ENCODE measurements around the gene BMI1. TPM values are rescaled to one million over a fixed set of nuclear protein-coding genes. Genes with fewer than 3 reads are reported as not detected.
"Not testable (repeated sequence)": the region's sequence is repeated elsewhere in the genome, so short reads cannot be mapped to it uniquely, and the experiment has no call there.

The BMI1 gene
- total RNA-seq, 2 donors from 2014 or later: 24.7 to 38.7 TPM

- TF ChIP-seq POLR2A (IDR thresholded peaks at IDR 0.05) (no peak), CTCF (IDR thresholded peaks at IDR 0.05) (no peak)
- DNase-seq (no peak), ATAC-seq (no peak)
- Histone ChIP-seq H3K4me3 (no peak overlapping the region), H3K9me3 (no peaks in the 10 kb centered on the region), H3K27me3 (no peaks in the 10 kb centered on the region), H3K36me3 (replicated peaks in 1 of 2; ENCODE audit: insufficient read depth in 1 of 2, low read depth in 2 of 2) (no peaks in the 10 kb centered on the region), H3K4me1 (no peaks in the 10 kb centered on the region), H3K27ac (no peak overlapping the region)
- intact Hi-C loops (cut with DNase I): no loop called here
- WGBS, 2 donors: 75 to 76% methylated on average over 2 of the region's 2 CpGs
Observed at GRCh38 chr10:22305721-22306120, 15.2 kb upstream of the BMI1 start.

GRCh38 chr10:22308390-22308789, 12.5 kb upstream of the BMI1 start:
- 54 to 55% methylated on average over 2 of the region's 2 CpGs for WGBS, 2 donors
- intact Hi-C loops (cut with DNase I): no loop called here
- no peak overlapping the region for H3K4me3 ChIP-seq

GRCh38 chr10:22309180-22310000, 11.5 kb upstream of the BMI1 start:
- Histone ChIP-seq H3K36me3 (replicated peaks in 1 of 2; ENCODE audit: insufficient read depth in 1 of 2, low read depth in 2 of 2) (no peaks in the 10 kb centered on the region), H3K27me3 (no peaks in the 10 kb centered on the region), H3K4me3 (no peak overlapping the region), H3K4me1 (no peaks in the 10 kb centered on the region), H3K9me3 (no peaks in the 10 kb centered on the region), H3K27ac (no peak overlapping the region)
- DNase-seq: no peak
- no peak for ATAC-seq
- no peak for TF ChIP-seq CTCF (IDR thresholded peaks at IDR 0.05)
- WGBS, 2 donors: 94% methylated on average over 4 of the region's 4 CpGs
- intact Hi-C loops (cut with DNase I): no loop called here

More at GRCh38 chr10:22308390-22308789, 12.5 kb upstream of the BMI1 start:
- DNase-seq (no peak), ATAC-seq (no peak)
- TF ChIP-seq CTCF (IDR thresholded peaks at IDR 0.05) (no peak), POLR2A (IDR thresholded peaks at IDR 0.05) (no peak)
- H3K36me3 ChIP-seq (replicated peaks in 1 of 2; ENCODE audit: insufficient read depth in 1 of 2, low read depth in 2 of 2): no peaks in the 10 kb centered on the region
- H3K27me3 ChIP-seq: no peaks in the 10 kb centered on the region
- no peaks in the 10 kb centered on the region for H3K9me3 ChIP-seq
- no peaks in the 10 kb centered on the region for H3K4me1 ChIP-seq
- H3K27ac ChIP-seq: no peak overlapping the region

- DNase-seq; H3K27me3 ChIP-seq; intact Hi-C loops (cut with DNase I); H3K4me3 ChIP-seq; H3K4me1 ChIP-seq; H3K36me3 ChIP-seq (replicated peaks in 1 of 2; ENCODE audit: insufficient read depth in 1 of 2, low read depth in 2 of 2); H3K9me3 ChIP-seq; H3K27ac ChIP-seq; ATAC-seq: not testable (repeated sequence)
- WGBS, 2 donors: 95 to 96% methylated on average over 10 of the region's 10 CpGs
Observed at GRCh38 chr10:22310012-22310411, 10.9 kb upstream of the BMI1 start.

GRCh38 chr10:22310928-22311327, 10.0 kb upstream of the BMI1 start:
- H3K4me1 ChIP-seq: peaks cover 8% of the 10 kb centered on the region
- no peak overlapping the region for H3K4me3 ChIP-seq
- intact Hi-C loops (cut with DNase I): no loop called here
- H3K27ac ChIP-seq: no peak overlapping the region
- H3K27me3 ChIP-seq: no peaks in the 10 kb centered on the region
- no peaks in the 10 kb centered on the region for H3K36me3 ChIP-seq (replicated peaks in 1 of 2; ENCODE audit: insufficient read depth in 1 of 2, low read depth in 2 of 2)
- ATAC-seq (no peak), DNase-seq (no peak)
- TF ChIP-seq POLR2A (IDR thresholded peaks at IDR 0.05): no peak
- no peak for TF ChIP-seq CTCF (IDR thresholded peaks at IDR 0.05)
- H3K9me3 ChIP-seq: no peaks in the 10 kb centered on the region

All from body of pancreas (tissue), 4 donors.